ENCODE data around the gene VWF. TPM values are rescaled to one million over a fixed set of nuclear protein-coding genes. Genes with fewer than 3 reads are reported as not detected.

VWF gene
- total and polyA plus RNA-seq, 10 of the 15 experiments (the other 5 are each of a cell fraction or from before 2014, with no cell fraction given): 0.08 to 0.23 TPM; not detected in 8

DNA sequence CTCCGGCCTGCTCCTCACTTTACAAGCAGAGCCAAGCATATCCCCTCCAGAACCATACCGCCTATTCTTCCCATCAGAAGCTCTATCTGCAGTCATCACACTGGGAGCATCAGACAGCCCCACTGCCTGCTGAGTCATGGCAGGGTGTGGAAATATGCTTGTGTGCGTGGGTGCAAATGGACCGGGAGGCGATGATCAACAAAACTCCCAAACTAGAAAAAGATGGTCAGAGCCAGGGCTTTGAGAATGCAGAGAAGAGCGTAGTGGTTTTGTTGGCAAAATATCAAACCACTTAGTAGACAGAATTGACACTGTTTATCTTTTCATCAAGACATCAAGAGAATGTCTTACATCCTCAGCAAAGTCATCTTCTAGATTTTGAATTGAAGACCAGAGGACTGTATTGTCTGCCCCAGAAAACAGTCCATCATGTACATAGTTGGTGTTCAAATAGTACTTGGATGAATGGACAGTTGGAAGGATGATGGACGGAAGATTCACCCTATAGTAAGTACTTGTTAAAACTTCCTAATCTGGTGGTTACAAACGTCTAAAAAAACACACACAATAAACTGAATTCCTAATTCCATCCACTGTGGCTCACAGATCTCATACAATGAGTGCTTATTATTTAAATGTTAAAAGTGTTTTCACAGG is 54.9 kb downstream of the VWF start (continued):
- TF ChIP-seq TARDBP (IDR thresholded peaks at IDR 0.05; ENCODE audit: borderline replicate concordance): no peak
- no peak for TF ChIP-seq STAT3 (IDR thresholded peaks at IDR 0.05; ENCODE audit: low read depth, low read length)
- TF ChIP-seq TCF3 (IDR thresholded peaks at IDR 0.05; ENCODE audit: borderline replicate concordance, insufficient read depth, low read depth, low read length): no peak
- TF ChIP-seq SMC3 (IDR thresholded peaks at IDR 0.05; ENCODE audit: borderline replicate concordance, low read length): no peak

DNA sequence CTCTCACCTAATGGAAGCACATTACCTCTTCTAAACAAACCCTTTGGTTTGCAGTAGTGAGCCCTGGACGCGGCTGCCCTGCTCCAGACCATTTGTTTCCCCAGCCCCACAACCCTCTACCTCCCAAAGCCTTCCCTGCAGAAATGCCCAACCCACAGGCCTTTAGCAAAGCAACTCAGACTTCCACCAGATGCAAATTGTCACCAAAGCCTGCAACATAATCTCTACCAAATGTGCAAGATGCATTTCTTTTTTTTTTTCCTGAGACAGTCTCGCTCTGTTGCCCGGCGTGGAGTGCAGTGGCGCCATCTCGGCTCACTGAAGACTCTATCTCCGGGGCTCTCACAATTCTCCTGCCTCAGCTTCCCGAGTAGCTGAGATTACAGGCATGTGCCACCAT is 56.2 kb downstream of the VWF start:
- no peaks in the 10 kb centered on the region for H3K36me3 ChIP-seq (ENCODE audit: control insufficient read depth in 2 of 2, insufficient read depth in 2 of 2, low read length in 1 of 2)
- ChIA-PET RAD21 (ENCODE audit: unreplicated experiment) (interaction anchor here (4.4 kb wide), 1 partner anchor 217 kb away, joined by 38 read pairs; no protein-coding TSS in a partner anchor), SMC1A (ENCODE audit: uncharacterized antibody, unreplicated experiment) (interaction anchor here (3.4 kb wide), 1 partner anchor 216 kb away, joined by 15 read pairs; no protein-coding TSS in a partner anchor), POLR2A (no interaction called here), CTCF (interaction anchor here (0.6 to 6.0 kb wide), 4 partner anchors 210 to 397 kb away, joined by 3 to 53 read pairs (median 10); no protein-coding TSS in a partner anchor)
- in situ Hi-C loops (cut with MboI): no loop called here
- intact Hi-C loops (cut with micrococcal nuclease; ENCODE audit: unreplicated experiment): no loop called here
- DNase-seq (ENCODE audit: low read depth, low spot score): no peak
- H3K27ac ChIP-seq (ENCODE audit: control insufficient read depth, insufficient read depth): no peak overlapping the region
- H3K9me3 ChIP-seq (replicated peaks; ENCODE audit: control insufficient read depth, insufficient read depth, low read length): no peaks in the 10 kb centered on the region
- H3K9ac ChIP-seq (ENCODE audit: control insufficient read depth, insufficient read depth, low read length): no peak overlapping the region
- H3K4me2 ChIP-seq (ENCODE audit: control insufficient read depth, insufficient read depth): no peak overlapping the region
- no peak overlapping the region for H2AFZ ChIP-seq (ENCODE audit: control insufficient read depth, low read depth, low read length)
- no peak overlapping the region for H3K4me3 ChIP-seq
- H3K79me2 ChIP-seq (ENCODE audit: control insufficient read depth, insufficient read depth, low read length): no peaks in the 10 kb centered on the region
- WGBS (ENCODE audit: insufficient coverage, insufficient replicate concordance, low lambda C conversion rate, missing lambda C conversion rate): 39% methylated on average over 9 of the region's 9 CpGs
- no TSS peak for BruUV-seq (replicated peaks)
- FAIRE-seq: no peak
- H3K4me1 ChIP-seq (ENCODE audit: control insufficient read depth, insufficient read depth, low read length): no peaks in the 10 kb centered on the region
- H3K27me3 ChIP-seq (replicated peaks in 1 of 2; ENCODE audit: control insufficient read depth in 2 of 2, insufficient read depth in 2 of 2, low read length in 1 of 2): peaks cover 0 to 2% of the 10 kb centered on the region in 2 experiments; a peak in 2 of 4 replicates
- no peak for ATAC-seq
- H4K20me1 ChIP-seq (ENCODE audit: control insufficient read depth, insufficient read depth): no peaks in the 10 kb centered on the region
- TF ChIP-seq MTA2 (IDR thresholded peaks at IDR 0.05; ENCODE audit: low read depth) (no peak), TARDBP (IDR thresholded peaks at IDR 0.05; ENCODE audit: borderline replicate concordance) (no peak), ZSCAN29 (IDR thresholded peaks at IDR 0.05) (no peak), MLLT1 (IDR thresholded peaks at IDR 0.05) (no peak), POLR2A (IDR thresholded peaks at IDR 0.05; ENCODE audit: low read depth, low read length) (no peak), ZNF622 (IDR thresholded peaks at IDR 0.05) (no peak), SMAD1 (IDR thresholded peaks at IDR 0.05; ENCODE audit: low read depth, partially characterized antibody) (no peak), TCF12 (IDR thresholded peaks at IDR 0.05; ENCODE audit: low read depth, low read length) (no peak), MEF2A (IDR thresholded peaks at IDR 0.05; ENCODE audit: insufficient read depth, low read depth, low read length) (no peak), TBL1XR1 (IDR thresholded peaks at IDR 0.05; ENCODE audit: low read depth, low read length) (no peak), EZH2 (IDR thresholded peaks at IDR 0.05; ENCODE audit: borderline replicate concordance, control insufficient read depth, low read depth, low read length) (no peak), PAX8 (IDR thresholded peaks at IDR 0.05) (no peak), ETV6 (conservative IDR thresholded peaks at IDR 0.05 in 1 of 2, IDR thresholded peaks at IDR 0.05 in 1 of 2; ENCODE audit: borderline replicate concordance in 1 of 2, low read depth in 1 of 2) (no peak), EP300 (IDR thresholded peaks at IDR 0.05; ENCODE audit: borderline replicate concordance in 1 of 2, control insufficient read depth in 1 of 2, low read depth in 2 of 2, low read length in 2 of 2) (no peak), LARP7 (IDR thresholded peaks at IDR 0.05) (no peak)
- TF ChIP-seq, protein P1, sequence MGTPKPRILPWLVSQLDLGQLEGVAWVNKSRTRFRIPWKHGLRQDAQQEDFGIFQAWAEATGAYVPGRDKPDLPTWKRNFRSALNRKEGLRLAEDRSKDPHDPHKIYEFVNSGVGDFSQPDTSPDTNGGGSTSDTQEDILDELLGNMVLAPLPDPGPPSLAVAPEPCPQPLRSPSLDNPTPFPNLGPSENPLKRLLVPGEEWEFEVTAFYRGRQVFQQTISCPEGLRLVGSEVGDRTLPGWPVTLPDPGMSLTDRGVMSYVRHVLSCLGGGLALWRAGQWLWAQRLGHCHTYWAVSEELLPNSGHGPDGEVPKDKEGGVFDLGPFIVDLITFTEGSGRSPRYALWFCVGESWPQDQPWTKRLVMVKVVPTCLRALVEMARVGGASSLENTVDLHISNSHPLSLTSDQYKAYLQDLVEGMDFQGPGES (IDR thresholded peaks at IDR 0.05): no peak
